ENCODE results near the gene SYNDIG1.

Gene SYNDIG1

GRCh38 chr20:24674921-24675605 is 205.6 kb downstream of the SYNDIG1 start:
- no peak for DNase-seq (ENCODE audit: low spot score)

DNA sequence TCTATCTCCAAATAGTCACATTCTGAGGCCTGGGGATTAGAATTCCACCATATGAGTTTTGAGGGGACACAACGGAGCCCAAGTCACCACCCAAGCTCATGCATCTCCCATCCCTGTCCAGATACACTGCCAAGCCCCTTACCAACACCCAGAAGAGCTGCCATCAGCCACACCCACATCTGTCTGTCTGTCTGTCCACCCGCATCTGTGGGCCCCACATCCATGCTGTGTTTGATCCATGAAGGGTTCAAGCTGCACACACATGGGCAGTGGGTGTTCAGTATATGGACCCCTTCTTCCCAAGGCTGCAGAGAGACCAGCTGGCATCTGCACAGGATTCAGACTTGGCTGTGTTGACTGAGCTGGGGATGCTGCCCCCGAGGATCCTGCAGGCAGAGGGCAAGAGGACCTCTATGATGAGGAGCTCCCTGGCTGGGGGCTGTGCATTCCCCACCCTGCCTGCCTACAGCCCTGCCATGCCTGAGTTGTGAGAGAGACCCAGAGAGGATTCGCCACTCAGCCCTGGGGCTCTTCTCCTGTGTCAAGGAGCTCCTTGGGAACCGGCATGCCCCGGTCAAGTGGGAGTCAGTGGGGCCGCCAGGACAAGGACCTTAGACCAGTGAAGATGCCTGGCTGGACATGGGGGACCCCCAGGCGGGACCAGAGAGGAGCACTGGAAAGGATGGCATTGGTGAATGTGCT is 206.4 kb downstream of the SYNDIG1 start:
- no peak for DNase-seq (ENCODE audit: low spot score)

DNA sequence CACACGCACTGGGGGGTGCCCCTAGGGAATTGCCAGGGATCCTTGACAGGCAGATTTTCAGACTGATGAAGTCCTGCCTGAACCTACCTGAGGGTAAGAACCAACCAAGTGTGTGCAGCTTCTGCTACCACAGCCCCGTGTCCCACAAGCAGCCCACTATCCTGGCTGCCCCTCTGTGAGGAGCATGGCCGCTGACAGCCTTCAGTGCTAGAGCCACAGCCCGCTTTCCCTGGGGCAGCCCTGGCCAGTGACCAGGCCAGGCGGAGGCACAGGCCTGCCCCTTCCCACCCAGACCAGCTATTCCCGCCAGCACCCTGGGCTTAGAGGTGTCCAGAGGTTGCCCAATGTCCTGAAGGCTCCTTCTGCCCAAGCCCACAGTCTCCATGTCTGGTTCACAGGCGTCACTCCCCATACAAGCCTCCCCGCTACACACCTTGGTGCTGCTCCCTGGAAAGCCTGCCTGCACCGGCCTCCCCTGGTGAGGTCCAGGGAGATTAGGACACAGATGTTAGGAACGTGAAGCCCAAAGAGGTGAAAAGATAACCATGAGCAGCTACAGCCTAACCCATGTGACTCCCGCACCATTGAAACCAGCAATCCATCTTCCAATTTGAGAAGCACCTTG is 207.0 kb downstream of the SYNDIG1 start:
- DNase-seq (ENCODE audit: low spot score): no peak

- DNase-seq (ENCODE audit: low spot score): no peak
Observed at GRCh38 chr20:24676978-24677370, 207.5 kb downstream of the SYNDIG1 start.

GRCh38 chr20:24677626-24678315 is 208.3 kb downstream of the SYNDIG1 start:
- DNase-seq (ENCODE audit: low spot score): no peak

- DNase-seq (ENCODE audit: low spot score): no peak
Observed at GRCh38 chr20:24678351-24679106, 209.1 kb downstream of the SYNDIG1 start.

- DNase-seq (ENCODE audit: low spot score): no peak
Observed at GRCh38 chr20:24679448-24680047, 210.1 kb downstream of the SYNDIG1 start.

DNA sequence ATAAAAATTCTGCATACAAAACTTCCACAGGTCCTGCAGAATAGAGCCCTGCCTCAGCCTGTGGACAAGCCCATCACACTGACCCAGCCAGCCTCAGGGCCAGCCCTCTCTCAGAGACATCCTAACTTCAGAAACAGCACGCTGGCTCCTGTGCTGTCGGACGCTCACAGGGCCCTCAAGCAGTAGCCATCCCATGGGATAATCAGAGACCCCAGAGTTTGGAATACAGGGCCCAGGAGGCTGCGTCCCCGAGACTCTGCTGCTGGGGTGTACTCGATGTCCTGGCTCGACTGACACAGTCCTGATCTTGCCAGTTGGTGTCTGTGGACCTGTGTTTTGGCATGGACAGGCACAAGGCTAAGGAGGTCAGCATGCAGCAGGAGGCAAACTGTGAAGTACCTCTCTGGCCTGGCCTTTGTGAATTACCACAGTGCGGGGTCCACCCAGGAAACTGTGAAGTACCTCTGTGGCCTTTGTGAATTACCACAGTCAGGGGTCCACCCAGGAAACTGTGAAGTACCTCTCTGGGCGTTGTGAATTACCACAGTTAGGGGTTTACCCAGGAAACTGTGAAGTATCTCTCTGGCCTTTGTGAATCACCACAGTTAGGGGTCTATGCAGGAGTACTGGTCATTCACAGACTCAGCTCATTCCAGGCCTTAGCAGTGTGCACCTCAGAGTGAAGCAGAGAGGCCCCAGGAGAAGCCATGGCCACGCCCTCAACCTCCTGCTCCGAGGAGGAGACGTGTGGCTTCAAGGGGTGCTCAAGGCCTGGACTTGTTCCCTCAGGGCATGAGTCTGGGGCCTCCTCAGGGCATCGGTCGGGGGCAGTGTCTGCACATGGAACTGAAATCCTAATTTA is 212.4 kb downstream of the SYNDIG1 start:
- peak; percentile 35 for DNase-seq (ENCODE audit: low spot score)

DNA sequence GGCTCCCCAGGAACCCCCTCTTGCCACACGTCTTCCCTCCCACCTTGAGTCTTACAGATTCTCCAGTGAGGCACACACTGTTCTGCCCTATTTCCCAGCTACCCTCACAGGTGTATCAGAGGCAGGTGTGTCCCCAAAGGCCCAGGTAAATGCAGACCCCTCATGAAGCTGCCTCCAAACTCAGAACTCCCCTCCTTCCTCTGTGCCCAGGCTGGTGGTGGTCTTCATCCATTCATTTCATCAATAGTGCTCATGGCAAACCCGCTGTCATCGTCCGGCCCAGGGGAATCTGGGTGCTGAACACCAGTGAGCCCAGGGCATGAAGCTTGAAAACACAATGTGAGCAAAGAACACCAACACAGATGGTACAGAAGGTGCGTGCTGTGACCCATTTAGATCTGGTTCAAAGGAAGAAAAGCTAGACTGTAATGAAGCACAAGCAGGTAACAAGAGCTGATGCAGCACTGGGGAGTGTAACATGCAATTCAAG is 213.1 kb downstream of the SYNDIG1 start:
- DNase-seq (ENCODE audit: low spot score): peak; percentile 68

- no peak for DNase-seq (ENCODE audit: low spot score)
Observed at GRCh38 chr20:24683676-24684075, 214.2 kb downstream of the SYNDIG1 start.

DNA sequence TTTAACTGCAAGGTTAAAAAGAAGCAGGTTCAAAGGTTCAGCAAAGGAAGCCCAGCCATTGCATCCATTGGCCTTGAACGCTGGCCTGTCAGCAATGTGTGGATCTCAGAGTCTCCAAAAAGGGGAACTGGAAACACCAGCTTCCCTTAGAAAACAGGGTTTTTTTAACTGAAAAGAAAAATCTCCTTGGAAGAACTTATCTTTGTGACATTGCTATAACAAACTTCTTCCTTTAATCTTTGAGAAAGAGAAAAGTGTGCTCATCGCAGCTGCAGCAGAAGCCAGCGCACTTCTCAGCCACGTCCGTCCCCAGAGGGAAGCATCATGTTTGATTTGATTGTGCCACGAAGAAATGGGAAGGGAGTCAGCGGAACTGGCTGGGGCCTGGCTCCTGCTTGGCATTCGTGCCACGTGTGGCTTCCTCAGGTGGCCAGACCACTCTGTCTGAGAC is 215.0 kb downstream of the SYNDIG1 start:
- DNase-seq (ENCODE audit: low spot score): no peak

DNA sequence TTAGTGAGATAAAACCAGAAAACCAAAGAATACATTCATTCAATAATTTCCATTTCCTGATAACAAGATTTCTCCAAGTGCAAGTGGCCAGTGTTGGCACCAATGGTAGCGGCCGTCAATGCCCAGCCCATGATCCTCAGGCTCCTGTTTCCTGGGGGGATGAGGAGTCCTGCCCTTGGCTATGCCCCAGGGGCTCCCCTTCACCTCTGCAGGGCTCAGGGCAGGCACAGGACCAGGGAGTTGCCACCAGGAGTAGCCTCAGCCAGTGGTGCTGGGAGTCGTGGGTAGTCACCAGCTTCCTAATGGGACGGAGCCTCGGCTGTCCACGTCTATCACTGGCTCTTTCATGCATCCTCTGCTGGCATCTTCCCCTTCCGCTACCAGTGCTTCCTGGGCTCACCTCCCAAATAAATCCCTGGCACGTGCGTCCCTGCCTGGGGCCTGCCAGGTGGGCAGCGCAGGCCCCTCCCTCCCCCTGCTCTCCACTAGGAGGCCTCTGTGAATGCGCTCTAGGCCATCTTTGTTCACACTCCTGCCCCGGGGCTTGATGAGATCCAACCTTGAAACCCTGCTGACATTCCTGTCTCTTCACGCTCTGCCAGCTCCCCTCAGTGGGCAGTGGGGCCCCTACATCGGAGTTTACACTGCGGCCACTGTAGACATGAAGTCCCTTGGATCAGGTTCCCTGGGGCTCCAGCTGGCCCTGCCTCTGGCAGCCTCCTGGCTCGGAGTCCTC is 215.7 kb downstream of the SYNDIG1 start:
- peak; percentile 21 for DNase-seq (ENCODE audit: low spot score)

DNA sequence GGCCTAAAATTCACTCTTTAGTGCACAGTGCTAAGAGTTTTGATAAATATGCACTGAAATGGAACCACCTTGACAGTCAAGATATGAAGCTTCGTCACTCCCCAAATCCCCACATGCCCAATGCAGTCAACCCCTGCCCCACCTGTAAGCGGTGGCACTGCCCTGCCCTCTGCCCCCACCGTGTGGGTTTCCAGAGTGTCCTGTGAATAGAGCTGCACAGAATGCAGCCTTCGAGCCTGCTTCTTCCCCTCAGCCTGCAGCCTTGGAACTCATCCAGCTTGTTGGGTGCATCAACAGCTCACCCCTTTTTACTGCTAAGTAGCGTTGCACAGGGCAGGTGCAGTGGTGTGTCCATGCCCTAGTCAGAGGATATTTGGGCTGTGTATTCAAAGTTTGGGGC is 216.3 kb downstream of the SYNDIG1 start:
- DNase-seq (ENCODE audit: low spot score): no peak

GRCh38 chr20:24686156-24686555 is 216.7 kb downstream of the SYNDIG1 start:
- DNase-seq (ENCODE audit: low spot score): no peak

DNA sequence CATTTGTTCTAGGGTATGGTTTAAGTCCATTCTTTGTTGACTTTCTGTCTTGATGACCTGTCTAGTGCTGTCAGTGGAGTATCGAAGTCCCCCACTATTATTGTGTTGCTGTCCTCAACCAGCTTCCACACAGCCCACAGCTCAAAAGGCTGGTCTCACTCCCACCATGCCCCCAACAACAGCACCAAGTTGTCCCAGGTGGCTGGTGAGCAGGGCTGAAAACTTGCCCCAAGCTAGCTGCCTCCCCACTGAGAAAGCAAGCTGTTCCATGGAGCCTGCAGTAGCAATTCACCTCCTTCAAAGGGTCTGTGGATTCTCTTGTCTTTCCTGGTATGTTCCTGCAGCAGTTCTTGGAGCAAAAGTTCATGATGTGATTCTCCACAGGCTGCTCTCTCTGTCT is 221.0 kb downstream of the SYNDIG1 start:
- no peak for DNase-seq (ENCODE audit: low spot score)

DNA sequence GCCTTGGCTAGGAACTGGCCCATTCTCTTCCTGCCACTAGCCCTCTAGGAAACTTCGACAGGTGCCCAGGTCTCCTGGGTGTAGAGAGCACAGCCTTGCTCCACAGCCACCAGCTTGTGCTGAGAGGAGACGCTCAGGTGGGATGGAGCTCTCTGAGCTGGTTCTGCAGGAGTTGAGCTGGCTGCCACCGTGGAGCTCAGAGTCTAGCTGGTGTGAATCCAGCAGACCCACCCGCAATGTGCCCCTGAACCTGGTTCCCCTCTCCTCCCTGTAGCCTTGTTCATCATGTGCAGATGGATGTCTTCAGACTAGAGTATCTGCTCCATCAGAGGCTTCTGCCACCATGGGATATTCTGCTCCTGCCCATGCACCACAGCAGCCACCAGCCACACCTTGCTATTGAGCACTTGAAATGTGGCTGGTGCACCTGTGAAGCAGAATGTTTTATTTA is 222.5 kb downstream of the SYNDIG1 start:
- no peak for DNase-seq (ENCODE audit: low spot score)

GRCh38 chr20:24692446-24693200 is 223.2 kb downstream of the SYNDIG1 start:
- no peak for DNase-seq (ENCODE audit: low spot score)

- DNase-seq (ENCODE audit: low spot score): no peak
Observed at GRCh38 chr20:24693466-24694156, 224.2 kb downstream of the SYNDIG1 start.

Measured in cerebellar cortex (tissue), 1 donor.